Endometrial microvascular endothelial cells (primary cell): ENCODE data around the gene SPN. TPM values are rescaled to one million over a fixed set of nuclear protein-coding genes. Genes with fewer than 3 reads are reported as not detected.
"Not testable (repeated sequence)": the region's sequence is repeated elsewhere in the genome, so short reads cannot be mapped to it uniquely, and the experiment has no call there.

Experiments
- in situ Hi-C: cut with HindIII; loops from 2 replicates; pipeline ENCODE4 v1.10.0; 2017; ENCODE audit warnings: low sequenced_read_pairs, low pct_unique_long_range_greater_than_20kb; ENCODE audit errors: inconsistent ontology term
- total RNA-seq: library from RNA; depleted of rRNA; stranded (reverse); fragments of >200 nt; gene quantifications from one replicate; pipeline ENCODE4 v1.2.3, GENCODE V29; 2015; ENCODE audit errors: inconsistent ontology term

Gene SPN
- total RNA-seq, 1 donor from 2014 or later, result not detected

- in situ Hi-C loops, result no loop called here
Measured at GRCh38 chr16:29696881-29697331, 33.9 kb downstream of the SPN start.

DNA sequence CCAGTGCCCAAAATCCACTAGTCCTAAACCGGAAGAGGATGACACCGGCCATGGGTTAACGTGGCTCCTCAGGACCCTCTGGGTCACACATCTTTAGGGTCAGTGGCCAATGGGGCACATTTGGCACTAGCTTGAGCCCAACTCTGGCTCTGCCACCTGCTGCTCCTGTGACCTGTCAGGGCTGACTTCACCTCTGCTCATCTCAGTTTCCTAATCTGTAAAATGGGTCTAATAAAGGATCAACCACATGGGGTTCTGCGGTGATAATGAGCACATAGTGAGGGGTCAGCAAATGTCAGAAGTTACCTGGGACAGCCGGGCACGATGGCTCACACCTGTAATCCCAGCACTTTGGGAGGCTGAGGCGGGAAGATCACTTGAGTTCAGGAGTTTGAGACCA lies 34.3 kb downstream of the SPN start:
- in situ Hi-C loops, result no loop called here

- in situ Hi-C loops, result no loop called here
Measured at GRCh38 chr16:29698042-29698441, 35.0 kb downstream of the SPN start.

DNA sequence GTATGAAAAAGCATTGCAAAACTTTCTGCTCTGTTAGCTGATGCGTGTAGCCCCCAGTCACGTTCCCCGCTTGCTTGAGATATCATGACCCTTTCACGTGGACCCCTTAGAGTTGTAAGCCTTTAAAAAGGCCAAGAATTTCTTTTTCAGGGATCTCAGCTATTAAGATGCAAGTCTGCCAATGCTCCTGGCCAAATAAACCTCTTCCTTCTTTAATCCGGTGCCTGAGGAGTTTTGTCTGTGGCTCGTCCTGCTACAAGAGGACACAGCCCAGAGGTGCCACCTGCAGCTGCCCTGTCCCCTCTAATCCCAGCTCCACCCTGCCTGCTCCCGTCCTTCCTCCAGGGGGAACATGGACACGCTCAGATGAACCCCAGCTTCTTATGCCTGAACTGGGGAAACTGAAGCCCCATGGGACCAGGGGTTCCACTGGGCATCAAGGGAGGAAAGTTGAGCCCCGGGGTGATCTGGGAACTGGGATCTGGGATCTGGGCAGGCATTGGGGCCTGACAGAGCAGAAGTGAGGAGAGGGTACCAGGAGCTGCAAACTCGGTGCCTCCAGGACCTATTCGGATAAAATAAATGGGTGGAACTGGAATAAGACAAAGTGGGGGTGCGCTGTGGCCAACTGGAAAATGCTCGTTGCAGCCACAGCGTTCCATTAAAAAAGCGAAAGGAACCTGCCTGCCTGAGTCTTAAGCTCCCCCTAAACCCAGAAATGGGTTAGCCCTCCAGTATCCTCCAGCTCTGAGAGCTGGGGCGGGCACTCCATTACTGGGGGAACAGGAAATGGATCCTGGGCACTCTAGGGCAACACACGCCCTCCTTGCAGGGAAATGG lies 35.7 kb downstream of the SPN start:
- in situ Hi-C loops, result no loop called here

- in situ Hi-C loops, result no loop called here
Measured at GRCh38 chr16:29699324-29700219, 36.5 kb downstream of the SPN start.

GRCh38 chr16:29700253-29700987 lies 37.4 kb downstream of the SPN start:
- in situ Hi-C loops, result no loop called here

DNA sequence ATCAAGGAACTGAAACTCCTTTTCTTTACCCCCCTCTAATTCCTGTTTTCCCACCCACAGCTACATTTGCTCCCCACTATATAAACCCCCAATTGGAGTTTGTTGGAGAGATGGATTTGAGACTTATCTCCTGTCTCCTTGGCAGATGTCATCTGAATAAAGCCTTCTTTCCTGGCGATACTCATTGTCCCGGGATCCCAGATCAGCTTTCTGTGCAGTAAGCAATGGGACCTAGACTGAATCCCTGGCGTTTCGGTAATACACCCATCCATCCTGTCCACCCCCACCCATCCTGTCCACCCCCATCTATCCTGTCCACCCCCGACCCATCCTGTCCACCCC lies 38.1 kb downstream of the SPN start:
- in situ Hi-C loops, result no loop called here

- in situ Hi-C loops, result no loop called here
Measured at GRCh38 chr16:29702269-29702668, 39.2 kb downstream of the SPN start.

DNA sequence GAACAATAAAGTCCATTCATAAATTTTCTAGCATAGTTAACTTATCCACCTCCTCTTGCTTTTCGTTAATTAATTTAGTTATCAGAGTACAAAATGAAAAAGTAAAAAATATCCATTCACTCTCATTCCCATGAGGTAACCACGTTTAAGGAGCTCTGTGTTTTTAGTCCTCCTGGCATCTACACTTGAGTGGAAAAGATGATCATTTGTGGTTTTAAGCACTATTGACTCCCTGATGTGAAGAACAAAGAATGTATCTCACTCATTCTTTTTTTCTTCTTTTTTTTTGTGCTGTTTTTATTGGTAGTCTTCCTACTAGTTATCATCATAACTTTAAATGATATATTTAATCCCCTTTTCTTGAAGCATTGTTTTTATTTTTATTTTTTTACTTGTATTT lies 42.0 kb downstream of the SPN start:
- in situ Hi-C loops, result no loop called here

- in situ Hi-C loops, result not testable (repeated sequence)
Measured at GRCh38 chr16:29707160-29707559, 44.1 kb downstream of the SPN start.

GRCh38 chr16:29708917-29709600 lies 46.0 kb downstream of the SPN start:
- in situ Hi-C loops, result no loop called here

GRCh38 chr16:29709657-29710056 lies 46.6 kb downstream of the SPN start:
- in situ Hi-C loops, result not testable (repeated sequence)

DNA sequence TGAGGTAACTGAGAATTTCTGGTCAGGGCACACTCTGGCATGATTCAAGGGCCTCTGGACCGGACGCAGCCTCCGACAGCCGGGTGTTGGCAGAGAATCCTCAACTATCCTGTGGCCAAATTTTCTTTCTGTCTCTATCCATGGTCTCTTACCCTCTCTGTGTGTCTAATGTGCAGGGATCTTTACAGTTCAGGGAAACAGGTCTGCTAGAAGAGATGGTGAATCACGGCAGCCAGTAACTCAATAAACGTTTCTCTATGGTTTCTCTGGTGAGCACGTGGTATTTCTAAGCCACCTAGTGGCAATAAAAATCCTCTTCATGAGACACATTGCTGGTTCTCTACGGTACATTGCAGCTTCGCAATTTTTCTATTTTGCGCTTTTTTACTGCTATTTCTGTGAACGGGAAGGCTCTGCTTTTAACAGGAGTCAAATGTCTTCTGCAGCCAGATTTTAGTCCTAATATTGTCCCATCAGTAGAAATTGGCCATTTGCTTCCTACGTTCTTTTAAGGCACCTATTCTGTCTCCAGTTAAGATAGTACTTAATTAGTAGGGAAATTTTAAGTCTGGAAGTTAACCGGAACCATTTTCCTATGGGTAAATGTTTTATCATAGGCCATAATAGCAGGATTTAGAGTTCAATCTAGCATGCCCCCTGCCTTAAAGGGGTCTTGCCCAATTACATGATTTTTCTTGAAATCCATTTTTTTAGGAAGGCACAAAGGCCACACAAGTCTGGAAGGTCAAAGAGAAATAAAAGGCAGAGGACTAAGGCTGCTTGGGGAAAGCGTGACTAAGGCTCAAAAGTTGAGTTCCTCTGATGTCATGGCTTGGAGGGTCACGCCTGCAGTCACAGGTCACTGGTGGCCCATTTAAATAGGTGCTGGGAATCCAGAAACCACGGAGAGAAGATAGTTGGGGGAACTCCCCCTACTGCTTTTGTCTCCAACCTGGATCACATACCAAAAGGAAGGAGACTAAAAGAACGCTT lies 47.5 kb downstream of the SPN start:
- in situ Hi-C loops, result no loop called here

- in situ Hi-C loops, result no loop called here
Measured at GRCh38 chr16:29712809-29713208, 49.8 kb downstream of the SPN start.

- in situ Hi-C loops, result no loop called here
Measured at GRCh38 chr16:29714396-29714795, 51.3 kb downstream of the SPN start.

DNA sequence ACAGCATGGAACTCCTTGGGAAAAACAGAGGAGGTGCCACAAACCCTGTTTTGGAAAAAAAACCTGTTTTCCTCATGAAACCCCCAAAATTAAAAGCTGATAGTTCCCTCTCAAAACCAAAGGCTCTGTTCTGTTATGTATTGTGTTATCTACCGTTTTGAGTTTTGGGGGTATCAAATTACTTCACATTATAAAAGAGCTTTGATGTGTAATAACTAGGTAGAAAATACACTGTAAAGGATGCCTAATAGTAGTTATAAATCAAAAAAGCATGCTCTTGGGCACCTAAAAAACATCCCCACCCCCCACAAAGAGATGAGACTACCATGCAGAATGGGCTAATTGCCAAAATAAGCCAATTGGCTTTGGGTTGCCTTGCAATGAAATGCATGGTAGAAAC lies 51.9 kb downstream of the SPN start:
- in situ Hi-C loops, result no loop called here

DNA sequence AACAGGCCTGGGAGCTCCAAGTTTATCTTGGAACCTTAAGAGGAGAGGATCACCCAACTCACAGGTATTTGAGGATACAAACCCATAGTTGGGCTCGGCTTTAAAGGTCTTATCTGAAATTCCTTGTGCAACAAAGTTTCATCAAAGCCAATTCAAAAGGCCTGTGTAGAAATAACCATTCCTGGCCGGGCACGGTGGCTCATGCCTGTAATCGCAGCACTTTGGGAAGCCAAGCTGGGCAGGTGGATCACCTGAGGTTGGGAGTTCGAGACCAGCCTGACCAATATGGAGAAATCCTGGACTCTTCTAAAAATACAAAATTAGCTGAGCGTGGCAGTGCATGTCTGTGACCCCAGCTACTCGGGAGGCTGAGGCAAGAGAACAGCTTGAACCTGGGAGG lies 54.1 kb downstream of the SPN start:
- in situ Hi-C loops, result no loop called here

DNA sequence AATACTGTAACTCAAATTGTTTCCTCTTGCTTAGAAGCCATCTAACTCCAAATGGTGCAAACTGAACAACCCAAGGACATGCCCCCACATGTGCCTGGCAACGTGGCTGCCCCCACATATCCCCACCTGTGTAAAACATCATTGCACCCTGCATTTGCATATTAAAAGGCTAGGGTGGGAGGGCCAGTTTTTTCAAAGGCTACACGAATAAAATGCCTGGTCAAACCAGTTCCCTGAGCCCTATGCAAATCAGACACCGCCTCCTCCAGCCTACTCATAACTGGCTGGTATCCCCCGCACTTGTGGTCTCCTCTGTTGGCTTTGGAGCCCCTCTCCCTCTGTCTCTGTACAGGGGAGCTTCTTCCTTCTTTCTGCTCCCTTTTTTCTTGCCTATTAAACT lies 56.0 kb downstream of the SPN start:
- in situ Hi-C loops, result no loop called here
